SJCRH30 (cell line): ENCODE measurements around the gene TBC1D13. TPM values are rescaled to one million over a fixed set of nuclear protein-coding genes. Genes with fewer than 3 reads are reported as not detected.
A peak's percentile ranks its signal among the peaks of the same experiment; 100 is the strongest.
"Not testable (repeated sequence)": the region's sequence is repeated elsewhere in the genome, so short reads cannot be mapped to it uniquely, and the experiment has no call there.

Experiments used
- DNase-seq, 2 experiments: peaks; one replicate each; pipeline ENCODE4 v3.0.0-alpha.2; 2015 to 2020
- H3K27ac ChIP-seq: fragments of 250-450 bp; sonication (Bioruptor Pico); 2 replicates; pipeline ENCODE4 v1.5.1; 2020; ENCODE audit warnings: mild to moderate bottlenecking, moderate library complexity
- H3K27me3 ChIP-seq: fragments of 250-450 bp; sonication (Bioruptor Pico); 2 replicates; pipeline ENCODE4 v1.5.1; 2020; ENCODE audit warnings: mild to moderate bottlenecking, moderate library complexity
- H3K36me3 ChIP-seq: fragments of 250-450 bp; sonication (Bioruptor Pico); 2 replicates; pipeline ENCODE4 v1.5.1; 2020; ENCODE audit warnings: mild to moderate bottlenecking, moderate library complexity
- H3K4me1 ChIP-seq: fragments of 250-450 bp; sonication (Bioruptor Pico); 2 replicates; pipeline ENCODE4 v1.5.1; 2020; ENCODE audit warnings: mild to moderate bottlenecking, moderate library complexity
- H3K4me3 ChIP-seq: fragments of 250-450 bp; sonication (Bioruptor Pico); 2 replicates; pipeline ENCODE4 v1.5.1; 2020; ENCODE audit warnings: mild to moderate bottlenecking, moderate library complexity
- H3K9me3 ChIP-seq: fragments of 250-450 bp; sonication (Bioruptor Pico); replicated peaks from 2 replicates; pipeline ENCODE4 v1.5.1; 2020; ENCODE audit warnings: mild to moderate bottlenecking, moderate library complexity
- total RNA-seq: library from RNA; depleted of rRNA; stranded (reverse); fragments of >200 nt; shearing (Covaris generic); gene quantifications from 2 replicates; pipeline ENCODE4 v1.2.3, GENCODE V29; 2014; rRNA removed

Gene TBC1D13
- total RNA-seq, 1 experiment from 2014 or later = 21.3 TPM

DNA sequence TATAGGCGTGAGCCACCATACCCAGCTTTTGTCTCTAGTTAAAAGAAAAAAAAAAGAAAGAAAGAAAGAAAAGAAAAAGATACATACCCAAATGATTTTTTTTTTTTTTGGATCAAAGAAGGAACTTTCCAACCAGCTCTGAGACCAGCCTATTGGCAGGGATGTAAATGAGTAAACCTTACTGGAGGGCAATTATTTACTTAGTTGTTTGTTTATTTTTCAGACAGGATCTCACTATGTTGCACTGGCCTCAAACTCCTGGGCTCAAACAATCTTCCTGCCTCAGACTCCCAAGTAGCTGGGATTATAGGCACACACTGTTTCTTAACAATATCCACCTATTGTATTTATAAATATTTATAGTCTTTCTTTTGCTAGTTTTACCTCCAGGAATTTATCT is 53.5 kb downstream of the TBC1D13 start:
- Histone ChIP-seq H3K9me3 (no peaks in the 10 kb centered on the region), H3K27ac (no peak overlapping the region), H3K4me1 (peaks cover 10% of the 10 kb centered on the region), H3K27me3 (no peaks in the 10 kb centered on the region), H3K36me3 (no peaks in the 10 kb centered on the region), H3K4me3 (no peak overlapping the region)
- no peak for DNase-seq

DNA sequence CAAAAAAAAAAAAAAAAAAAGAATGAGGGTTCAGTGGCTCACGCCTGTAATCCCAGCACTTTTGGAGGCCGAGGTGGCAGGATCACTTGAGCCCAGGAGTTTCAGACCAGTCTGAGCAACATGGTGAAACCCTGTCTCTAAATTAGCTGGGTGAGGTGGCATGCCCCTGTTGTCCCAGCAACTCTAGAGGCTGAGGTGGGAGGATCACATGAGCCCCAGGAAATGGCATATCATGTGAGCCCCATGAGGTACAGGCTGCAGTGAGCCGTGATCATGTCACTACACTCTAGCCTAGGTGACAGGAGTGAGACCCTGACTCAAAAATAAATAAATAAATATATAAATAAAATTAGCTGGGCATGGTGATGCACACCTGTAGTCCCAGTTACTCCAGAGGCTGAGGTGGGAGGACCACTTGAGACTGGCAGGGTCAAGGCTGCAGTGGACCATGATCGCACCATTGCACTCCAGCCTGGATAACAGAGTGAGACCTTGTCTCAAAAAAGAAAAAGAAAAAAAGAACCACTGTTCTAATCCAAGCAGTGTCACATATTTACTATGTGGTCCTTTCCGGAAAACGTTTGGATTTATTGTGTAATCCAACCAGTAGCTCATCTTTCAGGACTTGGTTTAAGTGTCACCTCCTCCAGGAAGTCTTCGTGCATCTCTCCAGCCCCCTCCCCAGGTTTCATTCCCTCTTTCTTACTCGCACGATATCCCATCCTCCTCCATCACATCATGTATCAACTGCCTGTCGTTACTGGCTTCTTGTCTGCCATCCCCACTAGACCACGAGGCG is 54.8 kb downstream of the TBC1D13 start:
- H3K36me3 ChIP-seq = no peaks in the 10 kb centered on the region
- H3K9me3 ChIP-seq = no peaks in the 10 kb centered on the region
- no peak overlapping the region for H3K4me3 ChIP-seq
- no peak overlapping the region for H3K27ac ChIP-seq
- no peak for DNase-seq
- no peaks in the 10 kb centered on the region for H3K27me3 ChIP-seq
- H3K4me1 ChIP-seq = peaks cover 18% of the 10 kb centered on the region

DNA sequence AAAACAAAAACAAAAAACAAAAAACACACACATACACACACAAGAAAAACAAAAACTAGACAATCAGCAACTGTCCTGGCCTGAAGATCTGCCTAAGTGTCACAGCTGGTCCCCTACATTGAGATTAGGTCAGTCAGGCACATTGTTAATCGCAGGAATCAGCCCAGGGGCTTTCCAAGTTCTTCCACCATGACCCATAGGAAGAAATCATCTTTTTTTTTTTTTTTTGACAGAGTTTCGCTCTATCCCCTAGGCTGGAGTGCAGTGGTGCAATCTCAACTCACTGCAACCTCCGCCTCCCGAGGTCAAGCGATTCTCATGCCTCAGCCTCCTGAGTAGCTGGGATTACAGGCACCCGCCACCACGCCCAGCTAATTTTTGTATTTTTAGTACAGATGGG is 56.1 kb downstream of the TBC1D13 start:
- H3K4me1 ChIP-seq = peaks cover 18% of the 10 kb centered on the region
- not testable (repeated sequence) for H3K36me3 ChIP-seq, H3K27me3 ChIP-seq, H3K4me3 ChIP-seq, H3K9me3 ChIP-seq, H3K27ac ChIP-seq, DNase-seq

DNA sequence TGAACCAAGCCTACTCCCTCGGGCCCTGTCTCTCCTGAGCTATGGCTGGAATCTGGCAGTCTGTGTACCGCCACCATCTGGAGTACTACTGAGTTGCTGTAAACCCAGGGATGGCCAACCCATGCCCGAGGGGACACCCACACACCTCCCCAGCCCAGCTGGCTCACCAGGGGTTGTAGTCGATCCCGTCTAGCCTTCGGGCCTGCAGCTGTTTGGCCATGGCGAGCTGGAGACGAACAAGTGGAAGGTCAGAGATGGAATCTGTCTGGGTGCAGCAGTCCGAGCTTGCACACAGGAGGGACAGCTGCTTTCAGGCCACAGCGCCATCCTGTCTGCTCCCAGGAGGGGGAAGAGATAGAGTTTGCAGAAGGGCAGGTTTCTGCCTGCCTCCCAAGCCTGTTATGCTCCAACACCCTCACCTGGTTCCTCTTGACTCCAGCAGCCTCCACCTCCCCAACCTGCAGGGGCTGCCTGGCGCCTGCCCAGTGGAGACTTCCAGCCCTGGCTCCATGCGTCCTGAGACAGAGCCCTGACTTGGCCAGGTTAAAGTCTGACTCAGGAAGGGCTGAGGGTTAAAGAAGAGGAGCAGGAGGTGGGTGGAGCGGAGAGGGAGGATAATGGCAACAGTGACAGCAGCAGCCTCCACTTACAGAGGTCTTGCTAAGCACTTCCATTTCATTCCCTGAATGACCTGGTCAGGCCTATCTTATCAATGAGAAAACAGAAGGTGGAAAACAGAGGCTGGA is 58.3 kb downstream of the TBC1D13 start:
- Histone ChIP-seq H3K9me3 (peaks cover 4% of the 10 kb centered on the region), H3K27me3 (no peaks in the 10 kb centered on the region), H3K4me3 (no peak overlapping the region), H3K4me1 (peaks cover 18% of the 10 kb centered on the region), H3K27ac (peak overlapping the region; percentile 76), H3K36me3 (no peaks in the 10 kb centered on the region)
- peak; percentile 98 to 99 for DNase-seq

DNA sequence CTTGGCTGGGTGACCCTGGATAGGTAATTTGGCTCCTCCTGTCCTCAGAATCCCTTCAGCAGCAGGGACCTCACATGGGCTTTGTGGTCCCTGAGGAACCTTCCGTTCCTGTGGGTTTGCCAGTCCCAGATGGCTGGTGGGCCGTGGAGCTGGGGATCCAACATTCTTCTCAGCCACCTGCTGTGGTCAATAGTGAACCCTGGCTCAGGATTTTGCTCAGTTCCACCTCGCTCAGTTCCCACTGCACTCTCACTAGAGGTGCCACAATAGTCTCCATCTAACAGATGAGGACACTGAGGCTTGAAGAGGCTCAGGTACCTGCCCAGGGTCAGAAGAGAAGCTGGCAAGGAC is 59.6 kb downstream of the TBC1D13 start:
- Histone ChIP-seq H3K27me3 (no peaks in the 10 kb centered on the region), H3K9me3 (peaks cover 4% of the 10 kb centered on the region), H3K36me3 (no peaks in the 10 kb centered on the region), H3K4me3 (no peak overlapping the region), H3K27ac (no peak overlapping the region; the same call in 1 of the 2 replicates), H3K4me1 (peaks cover 18% of the 10 kb centered on the region)
- peak in 1 of 2 experiments; percentile 31 for DNase-seq

DNA sequence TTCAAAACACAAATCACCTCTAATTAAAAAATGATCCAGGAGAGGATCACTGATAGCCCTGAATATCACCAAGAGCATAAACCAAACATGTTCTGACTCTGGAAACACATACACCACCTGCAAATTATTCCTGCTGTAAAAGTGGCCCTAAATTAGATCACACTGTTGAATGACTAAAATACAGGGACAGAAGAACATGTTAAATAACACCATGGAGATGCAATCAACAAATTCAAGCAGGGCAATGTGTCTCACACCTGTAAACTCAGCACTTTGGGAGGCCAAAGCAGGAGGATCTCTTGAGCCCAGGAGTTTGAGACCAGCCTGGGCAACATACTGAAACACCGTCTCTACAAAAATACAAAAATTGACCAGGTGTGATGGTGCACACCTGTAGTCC is 60.8 kb downstream of the TBC1D13 start:
- no peak for DNase-seq
- H3K9me3 ChIP-seq = peaks cover 4% of the 10 kb centered on the region
- no peaks in the 10 kb centered on the region for H3K36me3 ChIP-seq
- H3K4me3 ChIP-seq = no peak overlapping the region
- H3K27me3 ChIP-seq = no peaks in the 10 kb centered on the region
- no peak overlapping the region for H3K27ac ChIP-seq
- peaks cover 18% of the 10 kb centered on the region for H3K4me1 ChIP-seq

DNA sequence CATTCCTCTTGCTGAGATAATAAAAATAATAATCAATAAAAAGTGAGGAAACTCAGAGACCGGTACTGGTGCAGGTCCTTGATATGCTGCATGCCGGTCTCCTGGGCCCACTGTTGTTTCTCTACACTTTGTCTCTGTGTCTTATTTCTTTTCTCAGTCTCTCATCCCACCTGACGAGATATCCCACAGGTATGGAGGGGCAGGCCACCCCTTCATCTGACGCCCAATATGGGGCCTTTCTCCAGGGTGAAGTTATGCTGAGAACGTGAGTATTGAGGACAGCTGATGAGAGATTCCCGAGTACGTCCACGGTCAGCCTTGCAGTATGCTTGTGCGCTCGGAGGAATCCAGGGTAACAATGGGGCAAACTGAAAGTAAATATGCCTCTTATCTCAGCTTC is 64.0 kb downstream of the TBC1D13 start:
- not testable (repeated sequence) for H3K27ac ChIP-seq, H3K36me3 ChIP-seq, DNase-seq, H3K9me3 ChIP-seq, H3K4me3 ChIP-seq, H3K4me1 ChIP-seq, H3K27me3 ChIP-seq

DNA sequence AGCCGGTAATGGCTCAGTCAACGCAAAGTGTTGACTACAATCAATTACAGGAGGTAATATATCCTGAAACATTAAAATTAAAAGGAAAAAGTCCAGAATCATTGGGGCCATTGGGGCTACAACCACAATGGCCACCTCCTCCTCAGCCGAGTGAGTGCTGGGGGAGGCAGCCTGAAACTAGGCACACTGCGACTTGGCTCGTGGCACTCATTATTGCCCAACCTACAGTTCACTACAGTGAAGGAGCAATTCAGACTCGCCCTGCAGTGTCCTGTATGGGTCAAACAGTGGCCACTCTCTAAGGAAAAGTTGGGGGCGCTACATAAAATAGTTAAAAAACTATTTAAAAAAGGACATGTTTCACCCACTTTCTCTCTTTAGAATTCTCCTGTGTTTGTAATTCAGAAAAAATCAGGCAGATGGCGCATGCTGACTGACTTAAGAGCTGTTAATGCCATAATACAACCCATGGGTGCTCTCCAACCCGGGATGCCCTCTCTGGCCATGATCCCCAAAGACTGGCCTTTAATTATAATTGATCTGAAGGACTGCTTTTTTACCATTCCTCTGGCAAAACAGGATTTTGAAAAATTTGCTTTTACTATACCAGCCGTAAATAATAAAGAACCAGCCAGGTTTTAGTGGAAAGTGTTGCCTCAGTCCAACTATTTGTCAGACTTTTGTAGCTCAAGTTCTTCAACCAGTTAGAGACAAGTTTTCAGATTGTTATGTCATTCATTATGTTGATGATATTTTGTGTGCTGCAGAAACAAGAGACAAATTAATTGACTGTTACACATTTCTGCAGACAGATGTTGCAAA is 64.9 kb downstream of the TBC1D13 start:
- peak; percentile 50 to 66 for DNase-seq
- H3K4me3 ChIP-seq, H3K9me3 ChIP-seq, H3K36me3 ChIP-seq, H3K4me1 ChIP-seq, H3K27me3 ChIP-seq, H3K27ac ChIP-seq: not testable (repeated sequence)

DNA sequence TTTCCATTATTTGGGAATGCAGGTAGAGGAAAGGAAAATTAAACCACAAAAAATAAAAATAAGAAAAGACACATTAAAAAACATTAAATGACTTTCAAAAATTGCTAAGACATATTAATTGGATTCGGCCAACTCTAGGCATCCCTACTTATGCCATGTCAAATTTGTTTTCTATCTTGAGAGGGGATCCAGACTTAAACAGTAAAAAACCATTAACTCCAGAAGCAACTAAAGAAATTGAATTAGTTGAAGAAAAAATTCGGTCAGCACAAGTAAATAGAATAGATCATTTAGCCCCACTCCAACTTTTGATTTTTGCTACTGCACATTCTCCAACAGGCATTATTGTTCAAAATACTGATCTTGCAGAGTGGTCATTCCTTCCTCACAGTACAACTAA is 65.6 kb downstream of the TBC1D13 start:
- H3K4me1 ChIP-seq, DNase-seq, H3K36me3 ChIP-seq, H3K27ac ChIP-seq, H3K27me3 ChIP-seq, H3K9me3 ChIP-seq, H3K4me3 ChIP-seq: not testable (repeated sequence)

DNA sequence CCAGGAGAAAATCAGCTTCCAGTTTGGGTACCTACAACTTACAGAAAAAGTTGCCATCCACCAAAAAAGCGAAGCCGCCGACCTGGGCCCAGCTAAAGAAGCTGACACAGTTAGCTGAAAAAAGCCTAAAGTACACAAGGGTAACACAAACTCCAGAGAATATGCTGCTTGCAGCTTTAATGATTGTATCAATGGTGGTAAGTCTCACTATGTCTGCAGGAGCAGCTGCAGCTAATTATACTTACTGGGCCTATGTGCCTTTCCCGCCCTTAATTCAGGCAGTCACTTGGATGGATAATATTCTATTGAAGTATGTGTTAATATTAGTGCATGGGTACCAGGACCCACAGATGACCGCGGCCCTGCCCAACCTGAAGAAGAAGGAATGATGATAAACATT is 67.4 kb downstream of the TBC1D13 start:
- not testable (repeated sequence) for DNase-seq, H3K36me3 ChIP-seq, H3K27me3 ChIP-seq, H3K4me3 ChIP-seq, H3K4me1 ChIP-seq, H3K9me3 ChIP-seq, H3K27ac ChIP-seq

DNA sequence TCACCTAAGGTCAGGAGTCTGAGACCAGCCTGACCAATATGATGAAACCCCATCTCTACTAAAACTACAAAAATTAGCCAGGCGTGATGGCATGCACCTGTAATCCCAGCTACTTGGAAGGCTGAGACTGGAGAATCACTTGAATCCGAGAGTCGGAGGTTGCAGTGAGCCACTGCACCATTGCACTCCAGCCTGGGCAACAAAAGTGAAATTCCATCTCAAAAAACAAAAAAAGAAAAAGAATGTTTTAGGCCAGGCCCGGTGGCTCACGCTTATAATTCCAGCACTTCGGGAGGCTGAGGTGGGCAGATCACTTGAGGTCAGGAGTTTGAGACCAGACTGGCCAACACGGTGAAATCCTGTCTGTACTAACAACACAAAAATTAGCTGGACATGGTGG is 71.4 kb downstream of the TBC1D13 start:
- not testable (repeated sequence) for H3K27me3 ChIP-seq, H3K4me3 ChIP-seq, H3K36me3 ChIP-seq, H3K4me1 ChIP-seq, H3K9me3 ChIP-seq, DNase-seq, H3K27ac ChIP-seq

Other genes with a start within 250 kb of the TBC1D13 start
- gene SPTAN1, start 234.7 kb upstream of the TBC1D13 start, total RNA-seq = 153 and 155 TPM in 2 replicates
- gene DYNC2I2, start 130.4 kb upstream of the TBC1D13 start, total RNA-seq = 58.3 and 61.5 TPM in 2 replicates
- 1,089 and 1,149 TPM in 2 replicates for gene SET, start 98.0 kb upstream of the TBC1D13 start, total RNA-seq
- gene PKN3, start 84.8 kb upstream of the TBC1D13 start, total RNA-seq = 15.8 and 20.2 TPM in 2 replicates
- 35.0 and 37.4 TPM in 2 replicates for gene ZDHHC12, start 63.1 kb upstream of the TBC1D13 start, total RNA-seq
- gene ZER1, start 15.3 kb upstream of the TBC1D13 start, total RNA-seq = 18.8 and 19.9 TPM in 2 replicates
- gene ENDOG, start 31.2 kb downstream of the TBC1D13 start, total RNA-seq = 14.8 and 21.2 TPM in 2 replicates
- gene SPOUT1, start 42.5 kb downstream of the TBC1D13 start, total RNA-seq = 38.3 and 38.5 TPM in 2 replicates
- gene KYAT1, start 94.7 kb downstream of the TBC1D13 start, total RNA-seq = 8.4 and 9.4 TPM in 2 replicates
- gene LRRC8A, start 94.9 kb downstream of the TBC1D13 start, total RNA-seq = 50.8 and 54.2 TPM in 2 replicates
- gene PHYHD1, start 133.7 kb downstream of the TBC1D13 start, total RNA-seq = 20.7 and 23.2 TPM in 2 replicates
- gene DOLK, start 160.3 kb downstream of the TBC1D13 start, total RNA-seq = 21.9 and 24.9 TPM in 2 replicates
- 132 and 136 TPM in 2 replicates for gene NUP188, start 160.4 kb downstream of the TBC1D13 start, total RNA-seq
- gene SH3GLB2, start 241.1 kb downstream of the TBC1D13 start, total RNA-seq = 21.1 and 26.7 TPM in 2 replicates
- 28.9 and 32.5 TPM in 2 replicates for gene MIGA2, start 249.4 kb downstream of the TBC1D13 start, total RNA-seq